PC-3 (cell line): ENCODE measurements around the gene TTC7B. TPM values are rescaled to one million over a fixed set of nuclear protein-coding genes. Genes with fewer than 3 reads are reported as not detected.

ENCODE experiments used
- ATAC-seq: fragments of 200-7000 bp; cut with Tn5 transposase; 2 replicates; pipeline ENCODE4 v1.9.1; 2020; ENCODE audit warnings: mild to moderate bottlenecking, moderate library complexity
- BruUV-seq: library from RNA; stranded (reverse); fragments of 400-500 nt; replicated peaks from 2 replicates; lab custom pipeline; 2021; lab: Mats Ljungman, UMichigan
- CTCF ChIA-PET: fragments of 300-600 bp; sonication (Branson Sonifier 250); formaldehyde crosslinking; loops from one replicate; lab custom pipeline; 2022; ENCODE audit warnings: antibody characterized with exemption; lab: Charles Lee
- POLR2A ChIA-PET: fragments of 300-600 bp; sonication (Branson Sonifier 250); formaldehyde crosslinking; loops from one replicate; lab custom pipeline; 2022; ENCODE audit warnings: antibody characterized with exemption; ENCODE audit not compliant: unreplicated experiment; lab: Charles Lee
- DNase-seq: peaks from one replicate; pipeline ENCODE4 v3.0.0-alpha.2; 2015
- H2AFZ ChIP-seq: fragments of 300-600 bp; sonication (generic); 2 replicates; pipeline ENCODE4 v1.6.0; 2016; ENCODE audit warnings: antibody characterized with exemption, low read length
- H3F3A ChIP-seq: fragments of 300-600 bp; sonication (generic); one replicate; pipeline ENCODE4 v1.6.0; 2017; ENCODE audit warnings: antibody characterized with exemption, low read length, control low read depth, mild to moderate bottlenecking; ENCODE audit not compliant: unreplicated experiment
- H3K27ac ChIP-seq: fragments of 300-600 bp; sonication (generic); 2 replicates; pipeline ENCODE4 v1.5.1; 2016; ENCODE audit warnings: mild to moderate bottlenecking, low read length
- H3K27me3 ChIP-seq: fragments of 300-600 bp; sonication (generic); 2 replicates; pipeline ENCODE4 v1.6.1; 2016; ENCODE audit warnings: low read length, mixed read lengths
- H3K36me3 ChIP-seq: fragments of 300-600 bp; sonication (generic); 2 replicates; pipeline ENCODE4 v1.6.1; 2016; ENCODE audit warnings: low read depth, mixed run types, low read length, mixed read lengths
- H3K4me1 ChIP-seq: fragments of 300-600 bp; sonication (generic); 2 replicates; pipeline ENCODE4 v1.5.1; 2016; ENCODE audit warnings: low read length; ENCODE audit not compliant: insufficient read depth
- H3K4me2 ChIP-seq: fragments of 300-600 bp; sonication (generic); 2 replicates; pipeline ENCODE4 v1.6.0; 2016; ENCODE audit warnings: low read length
- H3K4me3 ChIP-seq: fragments of 300-600 bp; sonication (generic); 2 replicates; pipeline ENCODE4 v1.5.1; 2016; ENCODE audit warnings: mild to moderate bottlenecking, low read length, mixed read lengths
- H3K79me2 ChIP-seq: fragments of 300-600 bp; sonication (generic); 2 replicates; pipeline ENCODE4 v1.6.1; 2017; ENCODE audit warnings: low read length, mixed read lengths
- H3K9ac ChIP-seq: fragments of 300-600 bp; sonication (generic); 2 replicates; pipeline ENCODE4 v1.6.0; 2016; ENCODE audit warnings: mild to moderate bottlenecking, low read length
- H3K9me2 ChIP-seq: fragments of 300-600 bp; sonication (generic); replicated peaks from 2 replicates; pipeline ENCODE4 v1.6.1; 2016; ENCODE audit warnings: mixed run types, low read length, mixed read lengths
- H3K9me3 ChIP-seq: fragments of 300-600 bp; sonication (generic); 2 replicates; pipeline ENCODE4 v1.6.1; 2016; ENCODE audit warnings: low read length, mixed read lengths
- H4K20me1 ChIP-seq: fragments of 300-600 bp; sonication (generic); 2 replicates; pipeline ENCODE4 v1.6.1; 2016; ENCODE audit warnings: low read length, mixed read lengths
- EZH2 ChIP-seq: fragments of 300-600 bp; sonication (generic); IDR thresholded peaks from one replicate; pipeline ENCODE4 v1.6.1; 2017; ENCODE audit warnings: antibody characterized with exemption, mild to moderate bottlenecking, low read length; ENCODE audit not compliant: unreplicated experiment
- EZH2phosphoT487 ChIP-seq: fragments of 300-600 bp; sonication (generic); IDR thresholded peaks from 2 replicates; pipeline ENCODE4 v1.6.1; 2018; ENCODE audit warnings: mild to moderate bottlenecking, antibody characterized with exemption, low read length, borderline replicate concordance
- intact Hi-C: fragments of 100-400 bp; cut with micrococcal nuclease; formaldehyde crosslinking; loops from 2 replicates; pipeline ENCODE4 v1.9.0; 2023
- total RNA-seq: library from RNA; depleted of rRNA; stranded (reverse); fragments of >200 nt; gene quantifications from 2 replicates; pipeline ENCODE4 v1.2.3, GENCODE V29; 2014
- TF ChIP-seq, protein P1 (sequence below): fragments of 300-600 bp; sonication (generic); conservative IDR thresholded peaks from 2 replicates; pipeline ENCODE4 v1.5.1; 2017; ENCODE audit warnings: antibody characterized with exemption, low read depth, mild to moderate bottlenecking, low read length

Gene TTC7B
- total RNA-seq, 1 experiment from 2014 or later, result 45.6 TPM

DNA sequence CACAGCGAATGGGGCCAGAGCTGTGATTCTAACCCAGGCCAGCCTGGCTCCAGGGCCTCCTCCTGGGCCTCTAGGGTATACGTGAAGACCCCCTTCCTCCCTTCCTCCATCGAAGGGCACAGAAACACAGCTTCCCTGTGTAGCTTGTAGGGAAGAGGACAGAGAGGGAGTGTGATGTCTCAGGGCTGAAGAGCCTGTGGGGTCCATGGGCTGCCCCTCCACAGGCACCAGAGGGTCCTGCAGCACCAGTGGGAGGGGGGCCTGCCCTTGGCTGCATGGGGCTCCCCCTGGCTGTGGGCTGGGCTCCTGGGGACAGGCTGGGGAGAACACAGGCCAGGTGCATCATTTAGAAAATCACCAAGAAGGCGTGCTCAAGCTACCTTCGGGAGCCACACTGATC is 240.9 kb downstream of the TTC7B start:
- no peak overlapping the region for H2AFZ ChIP-seq
- H3K27ac ChIP-seq, result no peak overlapping the region
- no peaks in the 10 kb centered on the region for H3K36me3 ChIP-seq
- intact Hi-C loops, result no loop called here
- no peak for ATAC-seq
- no peak overlapping the region for H3K9ac ChIP-seq
- H3K79me2 ChIP-seq, result no peaks in the 10 kb centered on the region
- H3K4me1 ChIP-seq, result no peaks in the 10 kb centered on the region
- no peaks in the 10 kb centered on the region for H3K27me3 ChIP-seq
- CTCF ChIA-PET, result no interaction called here
- no peaks in the 10 kb centered on the region for H3K9me2 ChIP-seq
- no peak overlapping the region for H3K4me3 ChIP-seq
- POLR2A ChIA-PET, result no interaction called here
- BruUV-seq, result no TSS peak
- H3F3A ChIP-seq, result no peaks in the 10 kb centered on the region
- no peak for TF ChIP-seq EZH2
- TF ChIP-seq, protein P1, sequence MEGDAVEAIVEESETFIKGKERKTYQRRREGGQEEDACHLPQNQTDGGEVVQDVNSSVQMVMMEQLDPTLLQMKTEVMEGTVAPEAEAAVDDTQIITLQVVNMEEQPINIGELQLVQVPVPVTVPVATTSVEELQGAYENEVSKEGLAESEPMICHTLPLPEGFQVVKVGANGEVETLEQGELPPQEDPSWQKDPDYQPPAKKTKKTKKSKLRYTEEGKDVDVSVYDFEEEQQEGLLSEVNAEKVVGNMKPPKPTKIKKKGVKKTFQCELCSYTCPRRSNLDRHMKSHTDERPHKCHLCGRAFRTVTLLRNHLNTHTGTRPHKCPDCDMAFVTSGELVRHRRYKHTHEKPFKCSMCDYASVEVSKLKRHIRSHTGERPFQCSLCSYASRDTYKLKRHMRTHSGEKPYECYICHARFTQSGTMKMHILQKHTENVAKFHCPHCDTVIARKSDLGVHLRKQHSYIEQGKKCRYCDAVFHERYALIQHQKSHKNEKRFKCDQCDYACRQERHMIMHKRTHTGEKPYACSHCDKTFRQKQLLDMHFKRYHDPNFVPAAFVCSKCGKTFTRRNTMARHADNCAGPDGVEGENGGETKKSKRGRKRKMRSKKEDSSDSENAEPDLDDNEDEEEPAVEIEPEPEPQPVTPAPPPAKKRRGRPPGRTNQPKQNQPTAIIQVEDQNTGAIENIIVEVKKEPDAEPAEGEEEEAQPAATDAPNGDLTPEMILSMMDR, result no peak
- TF ChIP-seq EZH2phosphoT487, result no peak
- no peak overlapping the region for H3K4me2 ChIP-seq
- DNase-seq, result no peak
- no peaks in the 10 kb centered on the region for H3K9me3 ChIP-seq
- H4K20me1 ChIP-seq, result no peaks in the 10 kb centered on the region

DNA sequence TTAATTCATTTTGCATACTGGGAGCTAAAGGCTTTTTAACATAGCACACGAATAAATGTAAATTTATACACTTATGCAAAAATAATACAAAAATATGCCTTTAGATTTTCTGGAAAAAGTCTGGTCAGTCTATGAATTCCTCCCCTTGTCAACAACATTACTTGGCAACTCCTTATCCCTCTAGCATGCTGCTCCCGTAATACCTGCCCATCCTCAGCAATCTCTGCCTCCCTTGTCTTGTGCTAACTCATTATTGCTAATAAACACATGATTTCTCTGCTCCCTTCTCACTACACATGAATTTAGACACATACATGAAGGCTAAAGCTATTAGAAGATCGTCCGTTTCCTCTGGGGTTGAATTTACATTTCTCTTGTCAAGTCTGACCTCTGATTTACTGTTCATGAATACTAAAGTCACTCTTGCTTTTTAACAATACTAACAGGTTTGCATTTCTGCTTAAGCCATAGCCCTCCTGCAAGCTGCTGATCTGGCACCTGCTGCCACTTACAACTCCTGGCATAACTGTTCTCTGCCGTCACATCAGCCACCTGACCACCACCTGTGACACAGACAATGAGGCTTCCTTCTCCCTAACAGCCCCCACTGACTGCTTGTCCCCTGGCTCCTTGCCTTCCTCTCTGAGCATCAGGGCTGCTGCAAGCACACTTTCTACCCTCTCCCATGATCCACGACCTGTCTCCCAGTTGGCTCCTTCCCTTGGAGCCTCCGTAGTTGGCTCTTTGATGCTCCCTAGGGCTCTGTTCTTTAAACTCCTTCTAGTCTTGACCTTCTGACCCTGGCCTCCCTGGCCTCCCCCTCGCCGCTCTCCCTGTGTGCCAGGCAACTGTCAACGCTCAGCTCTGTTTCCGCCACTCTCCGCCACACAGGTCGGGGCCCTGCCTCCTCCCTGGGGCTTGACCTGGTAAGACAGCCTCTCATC is 241.8 kb downstream of the TTC7B start:
- Histone ChIP-seq H3K27me3 (no peaks in the 10 kb centered on the region), H3K4me1 (no peaks in the 10 kb centered on the region), H3F3A (no peaks in the 10 kb centered on the region), H3K27ac (no peak overlapping the region), H3K9me2 (no peaks in the 10 kb centered on the region), H3K4me3 (no peak overlapping the region), H3K36me3 (no peaks in the 10 kb centered on the region), H3K79me2 (no peaks in the 10 kb centered on the region), H3K4me2 (no peak overlapping the region), H4K20me1 (no peaks in the 10 kb centered on the region), H2AFZ (no peak overlapping the region), H3K9ac (no peak overlapping the region), H3K9me3 (no peaks in the 10 kb centered on the region)
- TF ChIP-seq, protein P1, result no peak
- TF ChIP-seq EZH2phosphoT487 (no peak), EZH2 (no peak)
- POLR2A ChIA-PET, result no interaction called here
- CTCF ChIA-PET, result interaction anchor here (0.7 kb wide), 1 partner anchor 21 kb away, joined by 3 read pairs; no protein-coding TSS in a partner anchor
- ATAC-seq (no peak), DNase-seq (no peak)
- BruUV-seq, result no TSS peak
- intact Hi-C loops, result no loop called here
